IPS-18a (cell line): ENCODE measurements around the gene SAC3D1.
A peak's percentile ranks its signal among the peaks of the same experiment; 100 is the strongest.

Source experiments
- H3K27ac ChIP-seq: one replicate; pipeline ENCODE4 v1.5.1; 2013; ENCODE audit warnings: low read length
- H3K27me3 ChIP-seq: one replicate; pipeline ENCODE4 v1.6.1; 2013; ENCODE audit warnings: mild to moderate bottlenecking, low read length; ENCODE audit not compliant: control insufficient read depth, insufficient read depth
- H3K36me3 ChIP-seq: one replicate; pipeline ENCODE4 v1.6.1; 2013; ENCODE audit warnings: low read depth, low read length; ENCODE audit not compliant: control insufficient read depth
- H3K4me1 ChIP-seq: one replicate; pipeline ENCODE4 v1.6.1; 2013; ENCODE audit warnings: low read depth, low read length; ENCODE audit not compliant: control insufficient read depth
- H3K4me3 ChIP-seq: one replicate; pipeline ENCODE4 v1.5.1; 2013; ENCODE audit warnings: low read length
- H3K9ac ChIP-seq: one replicate; pipeline ENCODE4 v1.6.1; 2013; ENCODE audit warnings: mild to moderate bottlenecking, low read length, moderate library complexity
- H3K9me3 ChIP-seq: one replicate; pipeline ENCODE4 v1.6.1; 2013; ENCODE audit warnings: low read depth, low read length; ENCODE audit not compliant: control insufficient read depth

SAC3D1 gene

DNA sequence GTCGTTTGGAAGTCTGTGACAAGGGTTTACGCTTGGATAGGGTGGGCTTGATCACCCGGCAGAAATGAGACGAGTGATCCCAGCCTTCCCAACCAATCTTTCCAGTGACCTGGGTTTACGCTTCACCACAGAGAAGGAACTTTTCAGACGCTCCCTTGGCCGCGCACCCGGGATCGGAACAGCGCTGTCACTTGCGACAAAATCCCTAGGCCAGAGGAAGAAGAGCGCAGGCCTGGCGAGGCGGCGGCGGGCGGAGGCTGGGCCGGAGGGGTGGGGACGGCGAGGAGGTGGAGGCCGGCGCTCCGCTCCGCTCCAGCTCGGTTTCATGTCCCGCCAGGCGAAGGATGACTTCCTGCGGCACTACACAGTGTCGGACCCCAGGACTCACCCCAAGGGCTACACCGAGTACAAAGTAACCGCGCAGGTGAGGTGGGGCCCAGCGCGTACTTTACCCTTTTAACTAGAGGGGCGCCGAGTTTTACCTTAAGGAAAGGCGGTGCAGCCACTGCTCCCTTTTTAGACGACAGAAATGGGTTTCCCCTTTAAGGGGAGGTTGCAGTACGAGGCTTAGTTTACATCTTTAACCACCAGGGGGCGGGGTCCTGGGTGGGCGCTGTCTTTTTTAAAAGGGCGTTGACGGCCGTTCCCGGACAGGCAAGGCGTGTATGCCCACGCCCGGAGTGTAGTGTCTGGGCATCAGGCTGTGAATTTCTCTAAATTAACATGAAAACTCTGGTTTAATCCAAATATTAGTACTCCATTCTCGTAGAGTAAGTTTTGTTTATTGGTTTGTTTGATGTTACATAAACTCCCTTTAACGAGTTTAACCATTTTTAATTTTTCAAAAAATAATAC lies 13.6 kb upstream of the SAC3D1 start, which contains the start of gene SNX15:
TSS of gene SNX15 (plus strand) at position 227 of the 855 bp plus-strand sequence. CDS start at position 326, 99 bp downstream.
- Histone ChIP-seq H3K36me3 (no peaks in the 10 kb centered on the region), H3K4me3 (peak within 1 kb of the TSS; percentile 79), H3K27ac (no peak within 1 kb of the TSS), H3K9me3 (no peaks in the 10 kb centered on the region), H3K4me1 (no peaks in the 10 kb centered on the region), H3K9ac (no peak within 1 kb of the TSS), H3K27me3 (no peaks in the 10 kb centered on the region)

DNA sequence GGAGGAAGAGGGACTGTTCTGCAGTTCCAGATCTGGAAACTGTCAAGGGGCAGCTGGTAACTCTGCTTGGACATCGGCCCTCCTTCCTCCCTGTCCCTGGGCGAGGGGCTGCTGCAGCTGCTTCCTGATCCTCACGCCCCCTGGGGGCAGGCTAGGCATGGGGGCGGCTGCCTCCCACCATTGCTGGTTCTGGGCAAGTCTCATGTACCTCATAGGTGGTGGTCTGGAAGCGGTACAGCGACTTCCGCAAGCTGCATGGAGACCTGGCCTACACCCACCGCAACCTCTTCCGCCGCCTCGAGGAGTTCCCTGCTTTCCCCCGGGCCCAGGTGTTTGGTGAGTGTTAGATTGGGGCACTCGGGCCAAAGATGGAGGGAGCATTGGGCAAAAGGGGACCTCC lies 8.8 kb upstream of the SAC3D1 start:
- no peaks in the 10 kb centered on the region for H3K4me1 ChIP-seq
- H3K9ac ChIP-seq: no peak overlapping the region
- H3K9me3 ChIP-seq: no peaks in the 10 kb centered on the region
- no peak overlapping the region for H3K4me3 ChIP-seq
- no peaks in the 10 kb centered on the region for H3K27me3 ChIP-seq
- H3K36me3 ChIP-seq: no peaks in the 10 kb centered on the region
- no peak overlapping the region for H3K27ac ChIP-seq

DNA sequence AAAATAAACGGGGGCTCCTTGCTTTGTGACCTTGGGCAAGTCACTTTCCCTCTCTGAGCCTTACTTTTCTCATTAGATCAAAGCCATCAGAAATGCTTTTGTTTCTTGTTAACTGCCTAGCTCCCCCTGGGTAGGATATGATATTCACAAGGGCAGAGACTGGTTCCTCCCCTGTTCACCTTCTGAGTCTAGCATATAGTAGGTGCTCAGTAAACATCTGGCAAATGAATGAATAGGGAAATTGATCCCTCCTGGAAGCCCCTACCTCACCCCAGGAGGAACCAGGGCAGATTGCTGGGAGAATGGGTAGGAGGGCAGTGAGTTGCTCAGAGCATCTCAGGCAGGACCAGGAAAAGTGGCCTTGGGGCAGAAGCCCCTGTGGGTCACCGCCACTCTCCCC lies 6.6 kb upstream of the SAC3D1 start:
- no peak overlapping the region for H3K9ac ChIP-seq
- no peaks in the 10 kb centered on the region for H3K9me3 ChIP-seq
- no peak overlapping the region for H3K27ac ChIP-seq
- no peak overlapping the region for H3K4me3 ChIP-seq
- peaks cover 3% of the 10 kb centered on the region for H3K36me3 ChIP-seq
- no peaks in the 10 kb centered on the region for H3K4me1 ChIP-seq
- H3K27me3 ChIP-seq: no peaks in the 10 kb centered on the region

DNA sequence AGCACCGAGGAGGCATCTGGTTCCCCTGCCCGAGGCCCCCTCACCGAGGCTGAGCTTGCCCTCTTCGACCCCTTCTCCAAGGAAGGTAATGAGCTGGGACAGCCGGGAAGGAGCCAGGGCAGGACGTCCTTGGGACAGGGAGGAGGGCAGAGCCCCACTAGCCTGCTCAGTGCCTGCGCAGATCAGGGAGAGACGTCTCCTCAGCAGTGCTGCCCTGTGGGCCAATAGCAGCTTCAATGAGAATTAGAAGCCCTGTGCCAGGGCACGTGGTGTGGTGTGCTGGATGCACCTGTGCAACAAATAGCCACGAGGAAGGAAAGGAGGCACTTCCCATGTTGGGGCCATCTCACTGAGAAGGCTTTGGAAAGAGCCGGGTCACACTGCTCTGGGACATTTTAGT lies 5.4 kb upstream of the SAC3D1 start:
- peaks cover 3% of the 10 kb centered on the region for H3K4me1 ChIP-seq

DNA sequence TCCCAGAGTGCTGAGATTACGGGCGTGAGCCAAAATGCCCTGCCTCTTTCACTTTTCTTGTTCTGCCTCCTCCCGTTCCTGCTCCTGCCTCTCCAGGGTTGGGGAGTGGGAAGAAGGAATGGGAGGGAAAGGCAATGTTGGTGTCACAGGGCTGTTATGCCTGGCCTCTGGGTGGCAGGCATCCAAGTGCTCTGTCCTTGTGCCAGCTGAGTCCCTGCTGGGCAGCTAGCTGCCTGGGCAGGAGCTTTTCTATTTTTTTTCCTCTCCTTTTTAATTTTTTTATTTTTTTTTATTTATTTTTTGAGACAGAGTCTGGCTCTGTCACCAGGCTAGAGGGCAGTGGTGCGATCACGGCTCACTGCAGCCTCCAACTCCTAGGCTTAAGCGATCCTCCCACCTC lies 4.1 kb upstream of the SAC3D1 start:
- peaks cover 3% of the 10 kb centered on the region for H3K36me3 ChIP-seq
- H3K4me1 ChIP-seq: peaks cover 3% of the 10 kb centered on the region
- no peak overlapping the region for H3K4me3 ChIP-seq
- no peak overlapping the region for H3K27ac ChIP-seq
- H3K9me3 ChIP-seq: no peaks in the 10 kb centered on the region
- no peak overlapping the region for H3K9ac ChIP-seq
- H3K27me3 ChIP-seq: no peaks in the 10 kb centered on the region

More for the DNA sequence above, 5.4 kb upstream of the SAC3D1 start:
- no peaks in the 10 kb centered on the region for H3K27me3 ChIP-seq
- no peak overlapping the region for H3K27ac ChIP-seq
- H3K9me3 ChIP-seq: no peaks in the 10 kb centered on the region
- no peak overlapping the region for H3K4me3 ChIP-seq
- no peak overlapping the region for H3K9ac ChIP-seq
- peaks cover 3% of the 10 kb centered on the region for H3K36me3 ChIP-seq

DNA sequence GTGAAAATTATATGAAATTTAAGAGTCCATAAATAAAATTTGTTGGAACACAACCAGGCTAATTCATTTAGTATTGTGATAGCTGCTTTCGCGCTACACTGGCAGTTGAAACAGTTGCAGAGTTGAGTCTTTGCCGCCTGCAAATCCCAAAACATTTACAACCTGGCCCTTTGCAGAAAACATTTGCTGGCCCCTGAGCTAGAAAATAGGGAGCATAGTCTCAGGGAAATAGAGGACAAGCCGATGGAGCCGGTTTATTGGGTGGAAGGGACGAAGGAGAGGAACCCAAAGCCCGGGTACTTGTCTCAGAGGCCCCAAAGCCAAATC lies 527 bp upstream of the SAC3D1 start:
- Histone ChIP-seq H3K27ac (no peak overlapping the region), H3K9ac (peak overlapping the region; percentile 68), H3K9me3 (no peaks in the 10 kb centered on the region), H3K4me1 (peaks cover 3% of the 10 kb centered on the region), H3K36me3 (peaks cover 13% of the 10 kb centered on the region), H3K27me3 (no peaks in the 10 kb centered on the region), H3K4me3 (peak overlapping the region; percentile 64)

DNA sequence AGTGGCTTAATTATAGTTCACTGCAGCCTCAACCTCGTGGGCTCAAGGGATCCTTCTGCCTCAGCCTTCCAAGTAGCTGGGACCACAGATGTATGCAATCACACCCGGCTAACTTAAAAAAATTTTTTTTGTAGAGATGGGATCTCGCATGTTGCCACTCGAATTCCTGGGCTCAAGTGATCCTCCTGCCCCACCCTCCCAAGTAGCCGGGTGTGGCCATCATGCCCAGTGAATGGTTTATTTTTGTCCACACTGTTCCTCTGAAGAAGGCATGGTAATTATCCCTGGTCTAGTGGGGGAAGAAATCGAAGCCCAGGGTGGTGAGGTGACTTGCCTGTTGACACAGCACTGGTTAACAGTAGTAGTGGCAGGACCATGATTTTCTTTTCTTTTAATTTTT lies 1.9 kb downstream of the SAC3D1 start:
- no peaks in the 10 kb centered on the region for H3K27me3 ChIP-seq
- H3K4me1 ChIP-seq: peaks cover 3% of the 10 kb centered on the region
- H3K36me3 ChIP-seq: peaks cover 10% of the 10 kb centered on the region
- H3K27ac ChIP-seq: no peak overlapping the region
- no peaks in the 10 kb centered on the region for H3K9me3 ChIP-seq
- no peak overlapping the region for H3K9ac ChIP-seq
- no peak overlapping the region for H3K4me3 ChIP-seq

DNA sequence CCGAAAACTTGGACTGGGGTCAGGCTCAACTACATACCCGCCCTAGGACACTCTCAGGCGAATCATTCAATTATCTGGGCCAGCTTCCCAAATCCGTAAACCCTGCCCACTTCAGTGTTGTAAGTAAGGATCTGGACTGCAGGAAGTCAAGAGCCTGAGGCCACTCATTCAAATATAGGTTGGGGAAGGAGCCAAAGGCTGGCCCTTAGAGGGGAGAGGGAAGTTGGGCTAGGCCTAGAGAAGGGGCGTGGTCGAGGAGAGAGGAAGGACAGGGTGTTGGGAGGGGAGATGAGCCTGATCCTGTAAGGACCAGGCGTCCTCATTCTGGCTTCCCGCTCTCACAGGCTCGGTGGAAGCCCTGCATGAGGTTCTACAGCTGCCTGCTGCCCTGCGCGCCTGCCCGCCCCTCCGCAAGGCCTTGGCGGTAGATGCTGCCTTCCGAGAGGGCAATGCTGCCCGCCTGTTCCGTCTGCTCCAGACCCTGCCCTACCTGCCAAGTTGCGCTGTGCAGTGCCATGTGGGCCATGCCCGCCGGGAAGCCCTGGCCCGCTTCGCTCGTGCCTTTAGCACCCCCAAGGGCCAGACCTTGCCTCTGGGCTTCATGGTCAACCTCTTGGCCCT lies 3.0 kb downstream of the SAC3D1 start:
- H3K27ac ChIP-seq: no peak overlapping the region
- no peak overlapping the region for H3K4me3 ChIP-seq
- no peak overlapping the region for H3K9ac ChIP-seq

DNA sequence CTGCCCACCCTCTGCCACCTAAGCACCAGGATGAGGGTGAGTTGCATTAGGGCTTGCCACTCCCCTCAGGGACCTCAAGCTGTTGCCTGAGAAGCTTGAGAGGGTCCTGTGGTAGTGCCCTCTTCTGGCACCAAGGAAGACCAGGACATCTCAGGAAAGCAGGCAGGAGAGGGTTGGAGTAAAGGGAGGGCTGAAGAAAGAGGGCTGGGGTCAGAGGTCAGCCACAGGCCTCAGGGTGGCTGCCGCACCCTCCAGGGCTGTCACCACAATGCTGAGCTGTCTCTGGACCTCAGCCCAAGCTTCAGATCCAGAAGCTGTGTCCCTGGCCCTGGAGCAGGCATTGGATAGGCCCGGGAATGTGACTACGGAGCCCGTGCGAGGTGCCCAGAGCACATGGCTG lies 4.1 kb downstream of the SAC3D1 start:
- no peak overlapping the region for H3K27ac ChIP-seq
- H3K4me1 ChIP-seq: peaks cover 3% of the 10 kb centered on the region
- no peak overlapping the region for H3K4me3 ChIP-seq
- H3K36me3 ChIP-seq: peaks cover 10% of the 10 kb centered on the region
- H3K27me3 ChIP-seq: no peaks in the 10 kb centered on the region
- no peaks in the 10 kb centered on the region for H3K9me3 ChIP-seq
- no peak overlapping the region for H3K9ac ChIP-seq

More for the DNA sequence above, 3.0 kb downstream of the SAC3D1 start:
- peaks cover 3% of the 10 kb centered on the region for H3K4me1 ChIP-seq
- no peaks in the 10 kb centered on the region for H3K9me3 ChIP-seq
- peaks cover 10% of the 10 kb centered on the region for H3K36me3 ChIP-seq
- H3K27me3 ChIP-seq: no peaks in the 10 kb centered on the region

DNA sequence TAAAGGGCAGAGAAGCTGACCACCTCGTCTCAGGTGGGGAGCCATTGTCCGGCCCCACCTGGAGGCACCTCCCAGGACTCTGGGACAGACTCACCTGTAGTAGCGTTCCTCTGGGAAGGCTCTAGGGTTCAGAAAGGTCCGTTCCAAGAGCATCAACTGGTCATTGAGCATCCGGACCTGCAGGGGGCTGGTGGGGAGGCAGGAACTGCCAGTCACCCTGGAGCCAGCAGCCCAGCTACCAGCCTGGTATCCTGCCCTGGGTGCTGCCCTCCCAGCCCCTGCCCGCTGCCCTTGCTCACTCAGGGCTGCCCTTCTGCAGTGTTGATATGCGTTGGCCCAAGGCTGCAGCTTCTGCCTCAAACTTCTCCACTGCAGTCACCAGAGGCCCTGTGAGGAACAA lies 4.7 kb downstream of the SAC3D1 start:
- H3K4me3 ChIP-seq: no peak overlapping the region
- H3K36me3 ChIP-seq: peaks cover 10% of the 10 kb centered on the region
- H3K9me3 ChIP-seq: no peaks in the 10 kb centered on the region
- no peaks in the 10 kb centered on the region for H3K4me1 ChIP-seq
- H3K27me3 ChIP-seq: no peaks in the 10 kb centered on the region
- H3K9ac ChIP-seq: no peak overlapping the region
- no peak overlapping the region for H3K27ac ChIP-seq

DNA sequence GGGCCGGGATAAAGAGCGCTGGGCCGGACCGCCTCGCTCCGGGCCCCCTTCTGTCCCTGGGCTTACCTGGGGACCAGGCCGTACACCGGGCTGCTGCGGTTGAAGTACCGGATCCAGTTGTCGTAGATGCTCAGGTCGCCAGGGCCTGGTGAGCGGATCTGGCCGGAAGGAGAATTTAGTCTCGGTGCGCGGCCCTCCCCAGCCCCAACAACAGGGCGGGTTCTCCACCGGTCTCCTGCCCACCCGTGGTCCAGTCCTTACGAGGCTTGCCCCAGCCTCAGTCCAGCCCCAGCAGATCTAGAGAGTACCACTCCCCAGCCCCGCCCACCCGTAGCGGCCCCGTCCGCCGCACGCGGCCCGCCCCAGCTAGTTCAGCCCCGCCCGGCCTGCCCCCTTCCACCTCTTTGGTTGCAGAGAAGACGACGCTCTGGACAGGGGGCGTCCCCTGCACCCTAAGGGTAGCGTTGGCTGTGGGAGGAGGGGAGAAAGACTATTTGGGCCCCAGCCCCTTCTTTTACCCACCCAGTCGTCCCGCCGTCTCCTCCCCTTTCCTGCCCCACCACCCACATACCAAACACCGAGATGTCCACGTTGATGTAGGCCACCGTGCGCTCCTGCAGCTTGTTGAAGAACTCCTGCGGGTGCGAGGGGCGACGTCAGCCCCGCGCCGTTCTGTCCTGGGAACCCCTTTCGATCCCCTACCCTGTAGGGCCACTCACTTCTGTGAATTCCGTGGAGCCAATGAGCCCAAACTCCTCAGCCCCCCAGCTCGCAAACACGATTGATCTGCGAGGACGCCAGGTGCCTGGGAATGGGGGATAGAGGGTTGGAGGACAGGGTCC lies 6.8 kb downstream of the SAC3D1 start:
- no peaks in the 10 kb centered on the region for H3K4me1 ChIP-seq
- peak overlapping the region; percentile 24 for H3K4me3 ChIP-seq
- H3K36me3 ChIP-seq: peaks cover 10% of the 10 kb centered on the region
- no peak overlapping the region for H3K9ac ChIP-seq
- no peak overlapping the region for H3K27ac ChIP-seq
- no peaks in the 10 kb centered on the region for H3K27me3 ChIP-seq
- H3K9me3 ChIP-seq: no peaks in the 10 kb centered on the region
